B cell (primary cell): ENCODE measurements around the gene TMED5.

Experiments
- EZH2 ChIP-seq: IDR thresholded peaks from 2 replicates; pipeline ENCODE4 v1.6.1; 2012; ENCODE audit warnings: borderline replicate concordance, low read depth, mild to moderate bottlenecking, moderate library complexity, low read length; ENCODE audit not compliant: insufficient read depth, poor library complexity, severe bottlenecking
- TF ChIP-seq, protein P1 (sequence below): fragments of 200-600 bp; IDR thresholded peaks from one replicate; pipeline ENCODE4 v1.8.0; 2022; ENCODE audit warnings: antibody characterized with exemption, mild to moderate bottlenecking

DNA sequence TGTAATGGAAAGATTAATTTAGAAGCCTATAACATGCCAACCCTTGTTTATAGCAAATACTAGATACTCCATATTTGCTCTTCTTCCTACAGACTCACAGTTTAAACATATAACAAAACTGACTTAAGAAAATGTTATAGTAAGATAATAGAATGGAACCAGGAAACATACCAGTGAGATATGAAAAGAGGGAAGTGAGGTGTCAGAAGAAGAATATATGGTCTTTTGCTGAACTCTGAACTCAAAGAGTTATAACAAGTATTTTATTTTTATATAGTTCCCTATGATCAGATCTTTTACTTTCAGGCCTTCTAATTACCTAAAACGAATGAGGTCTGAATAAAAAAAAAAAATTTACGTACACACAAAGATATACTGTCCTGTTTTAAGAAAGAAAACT lies 20.9 kb downstream of the TMED5 start:
- TF ChIP-seq, protein P1, sequence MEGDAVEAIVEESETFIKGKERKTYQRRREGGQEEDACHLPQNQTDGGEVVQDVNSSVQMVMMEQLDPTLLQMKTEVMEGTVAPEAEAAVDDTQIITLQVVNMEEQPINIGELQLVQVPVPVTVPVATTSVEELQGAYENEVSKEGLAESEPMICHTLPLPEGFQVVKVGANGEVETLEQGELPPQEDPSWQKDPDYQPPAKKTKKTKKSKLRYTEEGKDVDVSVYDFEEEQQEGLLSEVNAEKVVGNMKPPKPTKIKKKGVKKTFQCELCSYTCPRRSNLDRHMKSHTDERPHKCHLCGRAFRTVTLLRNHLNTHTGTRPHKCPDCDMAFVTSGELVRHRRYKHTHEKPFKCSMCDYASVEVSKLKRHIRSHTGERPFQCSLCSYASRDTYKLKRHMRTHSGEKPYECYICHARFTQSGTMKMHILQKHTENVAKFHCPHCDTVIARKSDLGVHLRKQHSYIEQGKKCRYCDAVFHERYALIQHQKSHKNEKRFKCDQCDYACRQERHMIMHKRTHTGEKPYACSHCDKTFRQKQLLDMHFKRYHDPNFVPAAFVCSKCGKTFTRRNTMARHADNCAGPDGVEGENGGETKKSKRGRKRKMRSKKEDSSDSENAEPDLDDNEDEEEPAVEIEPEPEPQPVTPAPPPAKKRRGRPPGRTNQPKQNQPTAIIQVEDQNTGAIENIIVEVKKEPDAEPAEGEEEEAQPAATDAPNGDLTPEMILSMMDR = no peak
- TF ChIP-seq EZH2 = no peak
